Measurements from ENCODE around the gene ARID4B.

The ARID4B gene

GRCh38 chr1:235157150-235157549, 170.8 kb downstream of the ARID4B start:
- no peak for DNase-seq

- DNase-seq, result no peak
These were observed 171.2 kb downstream of the ARID4B start for GRCh38 chr1:235156740-235157139.

DNA sequence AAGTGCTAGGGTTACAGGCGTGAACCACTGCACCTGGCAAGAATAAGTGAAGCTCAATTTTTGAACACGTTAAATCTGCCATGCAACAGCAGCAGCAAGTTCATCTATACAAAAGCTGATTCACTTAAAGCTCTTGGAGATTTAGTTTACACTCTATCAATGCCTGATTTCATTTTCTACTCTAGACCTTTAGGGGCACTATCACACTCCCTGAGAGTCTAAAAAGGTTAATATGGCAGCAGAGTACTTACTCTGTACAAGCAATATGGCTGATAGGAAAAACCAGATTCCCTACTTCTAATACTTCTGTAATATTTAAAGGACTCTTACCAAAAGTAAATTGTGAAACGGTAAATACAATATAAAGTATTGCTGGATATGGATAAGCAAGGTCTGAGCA, 171.7 kb downstream of the ARID4B start:
- no peak for DNase-seq

DNA sequence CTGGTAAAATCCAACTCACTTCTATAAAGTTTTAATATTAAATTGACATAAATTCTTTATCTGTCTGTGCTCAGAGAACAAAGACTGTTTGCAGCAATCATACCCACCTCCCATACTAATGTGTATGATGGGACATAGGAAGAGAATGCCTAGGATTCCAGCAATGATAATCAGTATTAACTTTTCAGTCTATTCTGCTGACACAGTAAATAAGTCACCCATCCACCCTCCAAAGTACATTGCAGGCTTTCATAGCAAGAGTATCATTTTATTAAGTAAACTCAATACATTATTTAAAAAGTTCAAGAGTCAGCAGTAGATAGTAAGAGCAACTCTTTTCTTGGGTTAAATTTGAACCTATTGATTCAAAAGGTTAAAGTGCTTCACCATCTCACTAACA, 175.7 kb downstream of the ARID4B start:
- no peak for DNase-seq

DNA sequence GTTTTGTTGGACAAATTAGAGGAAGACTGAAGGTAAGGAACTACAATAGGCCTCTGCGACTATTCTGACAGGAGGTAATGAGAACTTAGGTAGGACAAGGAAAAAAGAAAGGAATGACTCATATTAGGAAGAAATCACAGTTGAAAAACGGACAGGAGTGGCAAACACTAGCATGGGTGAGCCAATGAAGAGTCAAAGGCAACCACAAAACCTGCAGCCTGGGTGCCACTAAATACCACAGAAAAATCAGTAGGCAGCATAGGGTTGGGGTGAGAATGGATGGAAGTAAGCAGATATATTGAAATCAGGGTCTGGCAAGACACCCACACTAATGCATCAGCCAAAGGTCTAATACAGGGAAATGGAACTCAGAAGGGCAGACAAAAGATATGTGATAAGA, 176.9 kb downstream of the ARID4B start:
- no peak for DNase-seq

- no peak for DNase-seq
These were observed 178.2 kb downstream of the ARID4B start for GRCh38 chr1:235149824-235150223.

DNA sequence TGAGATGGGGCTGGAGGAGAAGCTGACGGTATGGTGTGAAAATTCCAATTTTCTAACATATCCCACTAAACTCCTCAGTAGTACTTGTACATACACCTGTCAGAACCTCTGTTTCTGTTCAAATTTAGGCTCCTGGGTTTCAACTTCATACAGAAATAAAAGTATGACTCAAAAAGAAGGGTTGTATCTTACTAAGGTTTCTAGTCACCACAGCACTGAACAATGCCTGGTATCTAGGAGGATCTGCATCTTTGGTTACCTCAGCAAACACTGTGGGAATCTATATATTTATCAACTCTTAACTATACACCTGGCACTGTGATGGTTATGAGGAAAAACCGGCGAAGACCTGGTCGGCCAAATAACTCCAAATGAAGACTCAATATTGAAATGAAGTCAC, 180.7 kb downstream of the ARID4B start:
- no peak for DNase-seq

DNA sequence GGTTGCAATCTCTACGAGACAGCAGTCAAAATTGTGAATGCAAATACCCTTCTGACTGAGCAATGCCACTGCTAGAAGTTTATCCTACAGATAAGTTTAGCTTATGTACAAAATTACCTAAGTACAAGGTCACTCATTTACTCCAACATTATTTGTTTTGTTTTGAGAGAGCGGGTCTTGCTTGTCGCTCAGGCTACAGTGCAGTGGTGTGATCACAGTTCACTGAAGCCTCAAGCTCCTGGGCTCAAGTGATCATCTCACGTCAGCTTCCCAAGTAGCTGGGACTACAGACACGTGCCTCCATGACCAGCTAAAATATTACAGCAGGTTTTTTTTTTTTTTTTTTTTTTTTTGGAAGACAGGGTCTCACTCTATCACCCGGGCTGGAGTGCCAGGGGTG, 182.3 kb downstream of the ARID4B start:
- no peak for DNase-seq

- DNase-seq, result no peak
These were observed 185.0 kb downstream of the ARID4B start for GRCh38 chr1:235142991-235143390.

GRCh38 chr1:235139315-235139714, 188.7 kb downstream of the ARID4B start:
- DNase-seq, result no peak

- no peak for DNase-seq
These were observed 189.2 kb downstream of the ARID4B start for GRCh38 chr1:235138821-235139220.

DNA sequence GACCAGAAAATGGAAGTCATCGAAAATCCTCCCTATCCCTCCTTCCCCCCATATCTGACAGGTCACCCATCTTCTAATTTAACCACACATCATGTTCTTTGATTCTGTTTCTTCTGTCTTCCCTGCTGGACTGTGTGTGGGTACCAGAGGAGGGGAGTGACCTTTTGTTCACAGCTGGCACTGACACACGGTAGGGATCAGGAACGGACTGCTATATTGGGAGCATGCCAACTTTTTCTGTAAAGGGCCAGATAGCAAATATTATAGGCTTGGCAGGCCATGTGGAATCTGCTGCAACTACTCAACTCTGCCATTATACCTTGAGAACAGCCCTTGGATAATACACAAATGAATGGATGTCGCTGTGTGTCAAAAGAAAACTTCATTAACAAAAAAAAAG, 191.9 kb downstream of the ARID4B start:
- no peak for DNase-seq

DNA sequence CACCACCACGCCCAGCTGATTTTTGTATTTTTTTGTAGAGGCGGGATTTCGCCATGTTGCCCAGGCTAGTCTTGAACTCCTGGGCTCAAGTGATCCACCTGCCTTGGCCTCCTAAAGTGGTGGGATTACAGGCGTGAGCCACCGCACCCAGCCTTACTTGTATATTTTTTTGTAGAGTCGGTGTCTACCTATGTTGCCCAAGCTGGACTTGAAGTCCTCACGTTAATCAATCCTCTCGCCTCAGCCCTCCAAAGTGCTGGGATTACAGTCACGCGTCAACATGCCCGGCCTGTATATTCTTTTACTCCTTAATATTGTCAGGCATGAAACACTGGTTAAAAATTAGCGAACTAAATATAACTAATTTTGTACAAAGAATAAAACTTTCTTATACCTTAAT, 193.8 kb downstream of the ARID4B start:
- DNase-seq, result no peak

- no peak for DNase-seq
These were observed 194.9 kb downstream of the ARID4B start for GRCh38 chr1:235133086-235133485.

DNA sequence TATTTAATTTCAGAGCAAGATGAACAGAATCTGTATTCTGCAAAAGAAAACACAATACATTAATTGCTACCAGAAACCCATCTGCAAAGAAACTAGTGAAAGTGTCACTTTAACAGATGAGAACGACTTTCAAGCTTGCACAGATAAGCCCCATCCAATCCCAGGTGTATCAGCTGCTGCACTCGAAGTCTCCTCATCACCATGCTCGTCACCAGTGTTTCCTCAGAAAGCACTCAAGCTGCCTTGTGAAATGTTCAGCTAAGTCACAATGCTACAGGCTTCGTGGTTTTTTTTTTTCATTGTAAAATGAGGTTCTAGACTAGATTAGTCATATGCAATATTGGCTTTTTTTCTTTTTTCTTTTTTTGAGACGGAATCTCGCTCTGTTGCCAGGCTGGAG, 196.0 kb downstream of the ARID4B start:
- DNase-seq, result no peak

DNA sequence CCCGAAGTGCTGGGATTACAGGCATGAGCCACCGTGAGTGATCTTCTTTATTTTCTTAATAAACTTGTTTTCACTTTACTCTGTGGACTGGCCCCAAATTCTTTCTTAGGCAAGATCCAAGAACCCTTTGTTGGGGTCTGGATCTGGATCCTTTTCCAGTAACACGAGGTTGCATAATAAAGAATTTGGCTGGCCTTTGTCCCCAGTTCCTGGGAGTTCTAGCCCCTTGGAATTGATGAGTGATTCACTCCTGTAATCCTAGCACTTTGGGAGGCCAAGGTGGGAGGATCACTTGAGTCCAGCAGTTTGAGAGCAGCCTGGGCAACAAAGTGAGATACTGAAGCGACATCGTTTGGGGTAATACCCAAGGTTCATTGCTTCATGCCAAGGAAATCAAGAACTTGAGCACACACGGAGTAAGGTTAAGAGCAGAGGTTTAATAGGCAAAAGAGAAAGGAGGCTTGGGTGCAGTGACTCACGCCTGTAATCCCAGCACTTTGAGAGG, 197.2 kb downstream of the ARID4B start:
- no peak for DNase-seq

- DNase-seq, result no peak
These were observed 198.0 kb downstream of the ARID4B start for GRCh38 chr1:235129774-235130570.

DNA sequence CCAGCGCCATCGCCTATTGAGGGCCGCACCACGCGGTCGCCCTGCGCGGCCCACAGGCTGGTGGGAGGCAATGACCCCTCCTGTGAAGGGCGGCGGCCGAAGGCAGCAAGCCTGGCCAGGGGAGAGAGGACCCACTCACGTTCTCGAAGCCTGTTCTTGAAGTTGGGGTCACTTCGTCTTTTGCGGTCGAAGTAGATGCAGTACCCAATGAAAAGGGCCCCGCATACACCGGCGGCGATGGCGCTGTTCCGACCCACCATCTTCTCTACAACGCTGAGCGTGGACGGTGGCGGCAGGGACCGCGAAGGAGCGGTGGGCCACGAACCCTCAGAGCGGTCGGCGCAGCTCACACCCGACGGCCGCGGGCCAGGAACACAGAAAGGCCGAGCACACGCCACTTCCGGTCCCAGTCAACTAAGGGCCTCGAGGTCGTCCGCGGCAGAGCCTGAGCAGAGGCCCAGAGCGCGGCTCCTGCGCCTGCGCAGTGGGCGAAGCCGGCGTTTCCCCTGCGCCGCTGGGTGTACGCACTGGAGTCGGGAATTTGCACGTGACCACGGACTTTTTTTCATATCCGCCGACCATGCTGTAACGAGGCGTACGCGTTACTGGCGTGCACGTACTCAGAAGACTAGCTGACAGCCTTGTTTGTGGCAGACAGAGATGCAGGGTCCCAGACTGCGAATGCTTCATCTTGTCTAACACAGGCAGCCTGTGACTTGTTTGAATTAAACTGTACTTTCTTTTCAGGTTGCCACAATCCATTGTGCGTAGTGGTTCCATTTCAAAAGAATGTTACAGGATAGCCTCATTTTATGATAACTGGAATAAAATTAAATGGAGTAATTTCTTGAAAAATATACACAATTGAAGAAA, 199.3 kb downstream of the ARID4B start, which contains the start of gene TOMM20:
Gene TOMM20 (minus strand): TSS at position 382 of the 873 bp plus-strand sequence. CDS start 122 bp downstream, at position 260.
- DNase-seq, result peak; percentile 99

- DNase-seq, result peak; percentile 48
These were observed 200.1 kb downstream of the ARID4B start for GRCh38 chr1:235127732-235128455.

GRCh38 chr1:235127203-235127602, 200.8 kb downstream of the ARID4B start:
- no peak for DNase-seq

- no peak for DNase-seq
These were observed 203.3 kb downstream of the ARID4B start for GRCh38 chr1:235124665-235125064.

- no peak for DNase-seq
These were observed 203.9 kb downstream of the ARID4B start for GRCh38 chr1:235124111-235124510.

- DNase-seq, result no peak
These were observed 205.6 kb downstream of the ARID4B start for GRCh38 chr1:235122348-235122747.

Measured in eye (tissue), 1 donor.